Epithelial cell of prostate (primary cell): ENCODE results near the gene NAV2.

Experiments used
- DNase-seq: peaks from one replicate; pipeline ENCODE4 v3.0.0-alpha.2; 2011; ENCODE audit warnings: low read depth, low spot score
- H3K27ac ChIP-seq: fragments of 450-650 bp; 2 replicates; pipeline ENCODE4 v1.5.1; 2017; ENCODE audit warnings: mild to moderate bottlenecking

NAV2 gene, protein sequence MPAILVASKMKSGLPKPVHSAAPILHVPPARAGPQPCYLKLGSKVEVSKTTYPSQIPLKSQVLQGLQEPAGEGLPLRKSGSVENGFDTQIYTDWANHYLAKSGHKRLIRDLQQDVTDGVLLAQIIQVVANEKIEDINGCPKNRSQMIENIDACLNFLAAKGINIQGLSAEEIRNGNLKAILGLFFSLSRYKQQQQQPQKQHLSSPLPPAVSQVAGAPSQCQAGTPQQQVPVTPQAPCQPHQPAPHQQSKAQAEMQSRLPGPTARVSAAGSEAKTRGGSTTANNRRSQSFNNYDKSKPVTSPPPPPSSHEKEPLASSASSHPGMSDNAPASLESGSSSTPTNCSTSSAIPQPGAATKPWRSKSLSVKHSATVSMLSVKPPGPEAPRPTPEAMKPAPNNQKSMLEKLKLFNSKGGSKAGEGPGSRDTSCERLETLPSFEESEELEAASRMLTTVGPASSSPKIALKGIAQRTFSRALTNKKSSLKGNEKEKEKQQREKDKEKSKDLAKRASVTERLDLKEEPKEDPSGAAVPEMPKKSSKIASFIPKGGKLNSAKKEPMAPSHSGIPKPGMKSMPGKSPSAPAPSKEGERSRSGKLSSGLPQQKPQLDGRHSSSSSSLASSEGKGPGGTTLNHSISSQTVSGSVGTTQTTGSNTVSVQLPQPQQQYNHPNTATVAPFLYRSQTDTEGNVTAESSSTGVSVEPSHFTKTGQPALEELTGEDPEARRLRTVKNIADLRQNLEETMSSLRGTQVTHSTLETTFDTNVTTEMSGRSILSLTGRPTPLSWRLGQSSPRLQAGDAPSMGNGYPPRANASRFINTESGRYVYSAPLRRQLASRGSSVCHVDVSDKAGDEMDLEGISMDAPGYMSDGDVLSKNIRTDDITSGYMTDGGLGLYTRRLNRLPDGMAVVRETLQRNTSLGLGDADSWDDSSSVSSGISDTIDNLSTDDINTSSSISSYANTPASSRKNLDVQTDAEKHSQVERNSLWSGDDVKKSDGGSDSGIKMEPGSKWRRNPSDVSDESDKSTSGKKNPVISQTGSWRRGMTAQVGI (N-terminal part only)

GRCh38 chr11:19712281-19713195 is at the start of gene NAV2:
TSS of gene NAV2 (plus strand) at chr11:19712837. CDS start at chr11:19713696, 859 bp downstream.
- peak; percentile 54 for DNase-seq
- peak within 1 kb of the TSS; percentile 46 for H3K27ac ChIP-seq

DNA sequence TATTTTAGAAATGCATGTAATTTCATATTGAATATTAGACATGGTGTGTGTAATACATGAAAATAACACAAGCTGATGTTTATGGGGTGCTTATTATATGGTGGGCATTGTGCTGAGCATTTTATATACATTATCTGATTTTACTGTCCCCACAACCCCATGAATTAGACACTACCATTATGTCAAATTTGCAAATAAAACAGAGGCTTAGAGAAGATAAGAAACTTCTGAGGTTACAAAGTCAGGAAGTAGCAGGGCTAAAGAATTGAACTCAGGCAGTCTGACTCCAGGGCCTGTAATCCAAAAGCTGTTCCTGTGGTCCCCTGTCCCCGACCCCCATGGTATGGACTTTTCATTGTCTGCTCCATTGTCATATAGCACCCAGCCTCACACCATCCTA is 49.4 kb upstream of the NAV2 start:
- H3K27ac ChIP-seq, result no peak overlapping the region
- DNase-seq, result no peak

DNA sequence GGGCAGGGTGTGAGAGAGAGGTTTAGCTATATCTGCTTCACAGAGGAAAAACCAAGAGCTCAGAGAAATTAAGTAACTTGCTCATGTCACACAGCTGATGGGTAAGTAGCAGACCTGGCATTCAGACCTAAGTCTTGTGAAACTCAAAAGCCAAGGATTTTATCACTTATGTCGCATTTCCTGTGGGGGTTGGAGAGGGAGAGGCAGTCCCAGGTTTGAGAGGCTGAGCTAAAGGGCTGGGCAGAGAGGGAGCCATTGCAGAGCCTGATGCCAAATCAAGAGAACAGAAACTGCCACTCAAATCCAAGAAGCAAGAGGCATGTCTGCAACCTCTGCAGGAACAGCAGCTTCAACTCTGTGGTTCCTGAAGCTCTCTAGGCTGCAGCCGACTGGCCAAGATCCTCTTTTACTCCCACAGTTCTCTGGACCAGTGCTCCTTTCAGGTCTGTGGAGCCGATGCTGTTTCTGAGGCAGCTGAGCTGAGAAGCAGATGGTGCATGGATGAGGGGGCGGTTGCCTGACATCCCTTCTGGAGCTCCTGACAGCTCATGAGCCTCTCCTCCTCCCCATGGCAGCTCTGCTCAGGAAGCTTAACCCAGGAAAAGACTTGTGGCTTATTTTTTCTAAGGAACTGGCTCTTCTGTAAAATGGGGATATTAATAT is 47.6 kb upstream of the NAV2 start:
- peak overlapping the region; percentile 1 for H3K27ac ChIP-seq
- DNase-seq, result no peak

DNA sequence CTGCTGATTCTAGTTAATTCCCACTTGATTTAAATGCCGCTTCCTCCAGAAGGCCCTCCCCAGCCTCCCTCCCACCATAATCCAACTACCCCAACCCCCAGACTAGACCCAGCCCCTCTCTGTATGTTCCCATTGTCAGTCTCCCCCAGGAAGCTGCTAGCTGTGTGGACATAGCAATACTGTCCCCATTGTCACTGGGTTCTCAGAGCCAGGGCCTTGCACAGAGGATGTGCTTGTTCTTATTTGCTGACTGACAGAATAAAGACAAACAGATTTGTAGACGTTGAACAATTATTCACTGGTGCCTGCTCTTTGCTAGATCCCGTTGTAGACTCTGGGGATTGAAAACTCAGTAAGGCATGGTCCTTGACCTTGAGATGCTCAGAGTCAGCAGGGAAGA is 45.7 kb upstream of the NAV2 start:
- DNase-seq, result no peak
- H3K27ac ChIP-seq, result no peak overlapping the region

DNA sequence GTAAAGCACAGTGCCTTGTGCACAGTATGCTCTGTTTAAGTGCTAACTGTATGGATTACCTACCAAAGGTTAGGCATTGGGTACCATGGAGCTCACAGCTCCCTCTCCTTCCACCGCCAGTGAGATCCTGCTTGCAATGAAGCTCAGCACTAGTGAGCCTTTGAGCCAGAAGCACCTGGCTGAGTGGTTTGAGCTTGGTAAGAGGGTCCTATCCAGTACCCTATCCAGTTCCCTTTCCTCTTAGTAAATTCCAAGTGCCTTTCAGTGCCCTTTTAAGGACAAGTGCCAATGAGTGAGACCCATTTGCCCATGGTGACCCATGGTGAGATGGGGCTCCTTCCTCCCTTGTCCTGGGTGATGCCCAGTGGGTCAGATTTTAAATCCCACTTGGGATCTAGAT is 43.1 kb upstream of the NAV2 start:
- peak overlapping the region; percentile 97 for H3K27ac ChIP-seq
- DNase-seq, result no peak

- DNase-seq, result no peak
- H3K27ac ChIP-seq, result no peak overlapping the region
Observed at GRCh38 chr11:19670030-19670791, 42.4 kb upstream of the NAV2 start.

GRCh38 chr11:19672586-19673206 is 39.9 kb upstream of the NAV2 start:
- peak overlapping the region; percentile 58 for H3K27ac ChIP-seq
- peak; percentile 22 for DNase-seq

GRCh38 chr11:19673924-19674729 is 38.5 kb upstream of the NAV2 start:
- peak; percentile 55 for DNase-seq
- peak overlapping the region; percentile 58 for H3K27ac ChIP-seq

GRCh38 chr11:19674836-19675235 is 37.8 kb upstream of the NAV2 start:
- H3K27ac ChIP-seq, result peak overlapping the region; percentile 58
- no peak for DNase-seq

- peak; percentile 84 for DNase-seq
- peak overlapping the region; percentile 58 for H3K27ac ChIP-seq
Observed at GRCh38 chr11:19675397-19675796, 37.2 kb upstream of the NAV2 start.

DNA sequence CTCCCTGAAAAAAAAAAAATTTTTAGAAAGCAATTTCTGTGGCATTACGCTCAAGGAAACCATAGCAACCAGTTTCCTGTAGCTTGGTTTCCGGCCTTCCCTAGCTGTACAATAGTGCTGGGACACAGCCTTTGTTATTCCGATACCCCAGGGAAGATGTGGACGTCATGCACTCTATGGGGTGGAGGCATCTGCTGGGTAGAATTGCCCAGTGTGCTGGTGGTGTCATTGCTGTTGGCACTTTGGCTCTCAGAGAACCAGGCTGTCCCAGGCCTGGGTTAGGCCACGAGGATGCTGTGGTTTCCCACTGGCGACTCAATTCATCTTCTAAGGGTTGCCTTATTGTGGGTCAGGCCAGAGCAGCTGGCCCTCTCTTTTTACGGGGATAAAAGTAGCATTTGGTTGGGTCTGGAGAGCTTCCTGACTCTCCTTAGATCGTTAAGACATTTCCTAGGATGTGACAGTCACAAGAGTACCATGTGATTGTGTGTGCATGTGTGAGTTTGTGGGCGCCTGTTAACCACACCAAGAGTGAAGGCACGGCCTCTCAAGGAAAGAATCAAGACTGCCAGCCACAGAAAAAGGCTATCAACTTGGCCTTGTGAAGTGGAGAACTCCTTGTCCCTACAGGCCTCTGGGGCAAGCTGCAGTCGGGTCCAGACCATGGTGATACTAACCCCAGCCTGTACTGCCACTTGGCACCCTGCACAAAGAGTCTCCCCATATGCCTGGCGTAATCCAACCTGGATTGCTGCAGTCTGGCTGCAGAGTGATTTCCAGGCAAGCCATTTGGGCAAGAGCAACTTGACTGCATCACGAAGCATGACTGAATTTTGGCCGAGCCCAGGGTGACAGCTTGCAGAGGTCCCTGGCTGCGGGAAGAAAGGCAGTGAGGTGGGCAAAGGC is 35.9 kb upstream of the NAV2 start:
- no peak overlapping the region for H3K27ac ChIP-seq
- no peak for DNase-seq

- DNase-seq, result no peak
- no peak overlapping the region for H3K27ac ChIP-seq
Observed at GRCh38 chr11:19677381-19678080, 35.1 kb upstream of the NAV2 start.

DNA sequence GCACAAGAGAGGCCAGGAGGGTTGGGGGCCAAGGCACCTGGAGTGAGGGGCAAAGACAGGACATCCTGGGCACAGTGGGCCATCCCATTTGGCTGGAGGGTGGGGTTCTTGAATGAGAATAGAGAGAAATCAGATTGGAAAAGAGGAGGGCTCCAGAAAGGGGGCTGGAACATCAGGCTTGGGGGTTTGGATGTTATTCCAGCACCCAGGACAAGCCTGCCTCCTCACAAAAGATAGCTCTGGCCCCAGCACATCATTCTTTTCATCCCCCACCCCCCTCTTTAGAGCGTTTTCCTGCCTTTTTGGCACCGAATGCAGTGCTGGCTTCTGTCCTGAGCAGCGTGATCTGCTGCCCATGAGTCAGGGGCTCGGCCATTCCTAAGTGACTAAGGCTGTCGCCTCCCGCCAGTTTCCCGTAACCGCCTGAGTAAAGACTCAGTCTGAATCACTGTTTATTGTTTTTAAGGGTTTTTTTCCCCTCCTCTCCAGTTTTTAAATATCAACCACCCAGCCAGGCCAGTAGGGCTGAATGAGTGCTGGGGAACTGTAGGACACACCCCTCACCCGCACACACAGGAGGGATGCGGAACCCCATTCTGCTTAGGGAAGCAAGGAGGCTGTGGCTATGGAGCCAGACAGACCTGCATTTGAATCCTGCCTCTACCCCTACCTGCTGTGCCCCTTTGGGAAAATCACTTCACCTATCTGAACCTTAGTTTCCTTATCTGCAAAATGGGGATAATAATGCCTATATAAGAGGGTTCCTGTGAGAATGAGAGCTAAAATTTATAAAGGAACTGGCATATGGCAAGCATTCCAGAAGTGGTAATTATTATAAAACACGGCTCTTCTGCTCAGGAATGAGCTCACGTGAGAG is 32.4 kb upstream of the NAV2 start:
- peak overlapping the region; percentile 47 for H3K27ac ChIP-seq
- peak; percentile 82 for DNase-seq

DNA sequence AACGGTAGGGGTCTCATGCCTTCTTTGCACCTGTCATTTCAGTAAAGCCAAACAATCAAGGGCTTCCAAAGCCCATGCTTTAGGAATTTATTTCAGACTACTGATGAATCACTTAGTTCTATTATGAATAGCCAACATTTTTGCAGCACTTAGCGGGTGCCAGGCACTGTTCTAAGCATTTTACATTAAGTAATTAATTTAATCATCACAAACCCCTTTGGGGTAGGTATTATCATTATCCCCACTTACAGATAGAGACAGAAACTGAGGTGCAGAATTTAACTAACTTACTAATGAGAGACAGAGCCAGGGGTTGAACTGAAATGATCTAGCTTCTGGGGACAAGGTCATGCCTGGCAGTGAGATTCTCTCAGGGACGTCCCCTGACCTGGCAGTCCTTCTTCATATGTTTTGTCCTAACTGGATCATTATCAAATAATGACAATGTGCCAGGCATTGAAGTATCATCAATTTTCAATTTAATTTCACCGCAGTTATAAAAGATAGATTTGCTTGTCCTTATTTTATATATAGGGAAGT is 31.7 kb upstream of the NAV2 start:
- DNase-seq, result no peak
- peak overlapping the region; percentile 47 for H3K27ac ChIP-seq
